HEK293 (cell line): ENCODE measurements around the gene ABCC3.
A peak's percentile ranks its signal among the peaks of the same experiment; 100 is the strongest.

Experiments
- CTCF ChIA-PET: fragments of 350-600 bp; formaldehyde crosslinking; extraction: SDS; loops from one replicate; lab custom pipeline; 2021; ENCODE audit warnings: antibody characterized with exemption; lab: Yijun Ruan, JAX
- POLR2A ChIA-PET: fragments of 300-600 bp; formaldehyde crosslinking; extraction: SDS; loops from one replicate; lab custom pipeline; 2020; ENCODE audit warnings: antibody characterized with exemption, inconsistent platforms; lab: Yijun Ruan, JAX
- H3K27ac ChIP-seq: fragments of 200-500 bp; sonication (Bioruptor generic); 2 replicates; pipeline ENCODE4 v1.5.1; 2014; ENCODE audit warnings: low read depth, low read length, control low read depth, inconsistent platforms; ENCODE audit errors: extremely low read depth
- H3K36me3 ChIP-seq, 2 experiments: fragments of 200-500 bp in 1 of 2; sonication (Bioruptor generic) in 1 of 2; 1 replicate in 1 of 2; 2 replicates in 1 of 2; pipeline ENCODE4 v1.5.1; 2014 to 2017; ENCODE audit warnings: inconsistent platforms in 2 of 2, low read length in 2 of 2; ENCODE audit not compliant: control insufficient read depth in 2 of 2, insufficient read depth in 1 of 2
- H3K4me1 ChIP-seq: fragments of 200-500 bp; sonication (Bioruptor generic); 2 replicates; pipeline ENCODE4 v1.5.1; 2014; ENCODE audit warnings: mild to moderate bottlenecking, low read length, inconsistent platforms; ENCODE audit not compliant: control insufficient read depth, insufficient read depth
- H3K4me3 ChIP-seq: 2 replicates; pipeline ENCODE4 v1.5.1; 2011; ENCODE audit warnings: low read depth, mild to moderate bottlenecking, control low read depth, low read length, moderate library complexity
- H3K9me3 ChIP-seq: fragments of 200-500 bp; sonication (Bioruptor generic); 2 replicates; pipeline ENCODE4 v1.5.1; 2014; ENCODE audit warnings: low read depth, low read length, inconsistent platforms; ENCODE audit not compliant: control insufficient read depth, insufficient read depth
- SCRT2 ChIP-seq: fragments of 450-650 bp; formaldehyde crosslinking; IDR thresholded peaks from 2 replicates; pipeline ENCODE4 v1.5.1; 2016; ENCODE audit warnings: missing biosample characterization, missing genetic modification characterization
- SP3 ChIP-seq: fragments of 450-650 bp; formaldehyde crosslinking; IDR thresholded peaks from 2 replicates; pipeline ENCODE4 v1.5.1; 2016; ENCODE audit warnings: missing biosample characterization, missing genetic modification characterization
- SP7 ChIP-seq: fragments of 450-650 bp; formaldehyde crosslinking; IDR thresholded peaks from 2 replicates; pipeline ENCODE4 v1.5.1; 2016; ENCODE audit warnings: missing biosample characterization, missing genetic modification characterization
- ZFP3 ChIP-seq: fragments of 450-650 bp; formaldehyde crosslinking; IDR thresholded peaks from 2 replicates; pipeline ENCODE4 v1.5.1; 2016; ENCODE audit warnings: low read depth, missing biosample characterization, missing genetic modification characterization
- ZNF140 ChIP-seq: fragments of 450-650 bp; formaldehyde crosslinking; IDR thresholded peaks from 2 replicates; pipeline ENCODE4 v1.5.1; 2016; ENCODE audit warnings: missing biosample characterization, missing genetic modification characterization
- ZNF214 ChIP-seq: fragments of 450-650 bp; formaldehyde crosslinking; IDR thresholded peaks from 2 replicates; pipeline ENCODE4 v1.5.1; 2017; ENCODE audit warnings: missing biosample characterization, mild to moderate bottlenecking, missing genetic modification characterization, borderline replicate concordance
- ZNF449 ChIP-seq: fragments of 450-650 bp; formaldehyde crosslinking; IDR thresholded peaks from 2 replicates; pipeline ENCODE4 v1.5.1; 2017; ENCODE audit warnings: missing biosample characterization, mild to moderate bottlenecking, missing genetic modification characterization, moderate library complexity
- ZNF521 ChIP-seq: fragments of 450-650 bp; formaldehyde crosslinking; IDR thresholded peaks from 2 replicates; pipeline ENCODE4 v1.5.1; 2017; ENCODE audit warnings: missing biosample characterization, mild to moderate bottlenecking, missing genetic modification characterization
- ZNF530 ChIP-seq: fragments of 450-650 bp; formaldehyde crosslinking; IDR thresholded peaks from 2 replicates; pipeline ENCODE4 v1.5.1; 2016; ENCODE audit warnings: low read depth, missing biosample characterization, missing genetic modification characterization
- ZNF600 ChIP-seq: fragments of 450-650 bp; formaldehyde crosslinking; IDR thresholded peaks from 2 replicates; pipeline ENCODE4 v1.5.1; 2016; ENCODE audit warnings: missing biosample characterization, missing genetic modification characterization
- ZNF654 ChIP-seq: fragments of 450-650 bp; formaldehyde crosslinking; IDR thresholded peaks from 2 replicates; pipeline ENCODE4 v1.5.1; 2016; ENCODE audit warnings: low read depth, missing biosample characterization, missing genetic modification characterization
- ZNF747 ChIP-seq: fragments of 450-650 bp; formaldehyde crosslinking; IDR thresholded peaks from 2 replicates; pipeline ENCODE4 v1.5.1; 2016; ENCODE audit warnings: missing biosample characterization, missing genetic modification characterization
- TF ChIP-seq, protein P1 (sequence below): fragments of 450-650 bp; formaldehyde crosslinking; IDR thresholded peaks from 2 replicates; pipeline ENCODE4 v1.5.1; 2016; ENCODE audit warnings: missing biosample characterization, missing genetic modification characterization

Gene ABCC3

GRCh38 chr17:50613007-50613992, 21.4 kb upstream of the ABCC3 start:
- Histone ChIP-seq H3K4me3 (no peak overlapping the region), H3K9me3 (no peaks in the 10 kb centered on the region), H3K36me3 (no peaks in the 10 kb centered on the region), H3K27ac (no peak overlapping the region), H3K4me1 (no peaks in the 10 kb centered on the region)
- TF ChIP-seq ZNF530 (tag by site-specific recombination), result no peak
- TF ChIP-seq ZNF449 (tag by site-specific recombination), result no peak
- no peak for TF ChIP-seq ZNF521 (tag by site-specific recombination)
- TF ChIP-seq ZNF214 (tag by site-specific recombination), result no peak
- TF ChIP-seq ZNF747 (tag by site-specific recombination), result no peak
- ChIA-PET POLR2A (no interaction called here), CTCF (interaction anchor here (0.6 kb wide), 2 partner anchors 8 to 24 kb away, joined by 3 read pairs; no protein-coding TSS in a partner anchor)

DNA sequence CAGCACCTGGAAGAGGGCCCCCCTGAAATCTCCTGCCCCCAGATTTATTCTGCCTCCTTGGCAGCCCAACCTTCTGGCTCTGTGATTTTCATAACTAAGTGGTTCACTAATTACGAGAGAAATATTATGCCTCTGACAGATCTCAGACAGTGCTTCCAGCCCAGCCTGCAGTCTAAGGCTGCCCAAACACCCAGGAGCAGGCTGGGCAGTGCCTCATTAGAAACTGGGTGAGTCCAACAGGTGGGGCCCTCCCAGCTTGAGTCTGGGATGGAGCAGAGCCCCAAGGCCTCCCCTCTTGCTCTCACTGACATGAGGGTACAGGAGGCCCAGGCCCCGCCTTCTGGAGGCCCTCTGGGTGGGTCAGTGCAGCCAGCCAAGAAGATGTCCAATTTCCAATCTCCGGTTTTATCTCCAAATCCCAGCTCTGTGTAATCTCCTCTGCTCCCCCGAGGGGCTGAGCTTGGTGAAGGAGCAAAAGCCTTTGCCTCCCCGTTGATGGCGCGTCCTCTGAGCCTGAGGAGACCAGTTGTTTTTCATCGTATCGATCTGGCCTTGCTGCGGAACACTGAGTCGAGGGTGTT, 20.1 kb upstream of the ABCC3 start:
- no peak overlapping the region for H3K4me3 ChIP-seq
- H3K4me1 ChIP-seq, result no peaks in the 10 kb centered on the region
- ChIA-PET CTCF (interaction anchor here (1.0 kb wide), 1 partner anchor 16 kb away, joined by 7 read pairs; no protein-coding TSS in a partner anchor), POLR2A (no interaction called here)
- H3K27ac ChIP-seq, result no peak overlapping the region
- H3K36me3 ChIP-seq, result no peaks in the 10 kb centered on the region
- no peaks in the 10 kb centered on the region for H3K9me3 ChIP-seq
- TF ChIP-seq SCRT2, result peak; percentile 88
- TF ChIP-seq ZNF449 (tag by site-specific recombination), result peak; percentile 68; the same call in 1 of the 2 replicates
- TF ChIP-seq ZFP3 (tag by site-specific recombination), result no peak
- no peak for TF ChIP-seq SP3 (tag by site-specific recombination)
- TF ChIP-seq ZNF600 (tag by site-specific recombination), result peak; percentile 82; the same call in 1 of the 2 replicates
- no peak for TF ChIP-seq ZNF140 (tag by site-specific recombination)
- TF ChIP-seq ZNF654 (tag by site-specific recombination), result no peak
- TF ChIP-seq SP7 (tag by site-specific recombination), result no peak
- TF ChIP-seq, protein P1, sequence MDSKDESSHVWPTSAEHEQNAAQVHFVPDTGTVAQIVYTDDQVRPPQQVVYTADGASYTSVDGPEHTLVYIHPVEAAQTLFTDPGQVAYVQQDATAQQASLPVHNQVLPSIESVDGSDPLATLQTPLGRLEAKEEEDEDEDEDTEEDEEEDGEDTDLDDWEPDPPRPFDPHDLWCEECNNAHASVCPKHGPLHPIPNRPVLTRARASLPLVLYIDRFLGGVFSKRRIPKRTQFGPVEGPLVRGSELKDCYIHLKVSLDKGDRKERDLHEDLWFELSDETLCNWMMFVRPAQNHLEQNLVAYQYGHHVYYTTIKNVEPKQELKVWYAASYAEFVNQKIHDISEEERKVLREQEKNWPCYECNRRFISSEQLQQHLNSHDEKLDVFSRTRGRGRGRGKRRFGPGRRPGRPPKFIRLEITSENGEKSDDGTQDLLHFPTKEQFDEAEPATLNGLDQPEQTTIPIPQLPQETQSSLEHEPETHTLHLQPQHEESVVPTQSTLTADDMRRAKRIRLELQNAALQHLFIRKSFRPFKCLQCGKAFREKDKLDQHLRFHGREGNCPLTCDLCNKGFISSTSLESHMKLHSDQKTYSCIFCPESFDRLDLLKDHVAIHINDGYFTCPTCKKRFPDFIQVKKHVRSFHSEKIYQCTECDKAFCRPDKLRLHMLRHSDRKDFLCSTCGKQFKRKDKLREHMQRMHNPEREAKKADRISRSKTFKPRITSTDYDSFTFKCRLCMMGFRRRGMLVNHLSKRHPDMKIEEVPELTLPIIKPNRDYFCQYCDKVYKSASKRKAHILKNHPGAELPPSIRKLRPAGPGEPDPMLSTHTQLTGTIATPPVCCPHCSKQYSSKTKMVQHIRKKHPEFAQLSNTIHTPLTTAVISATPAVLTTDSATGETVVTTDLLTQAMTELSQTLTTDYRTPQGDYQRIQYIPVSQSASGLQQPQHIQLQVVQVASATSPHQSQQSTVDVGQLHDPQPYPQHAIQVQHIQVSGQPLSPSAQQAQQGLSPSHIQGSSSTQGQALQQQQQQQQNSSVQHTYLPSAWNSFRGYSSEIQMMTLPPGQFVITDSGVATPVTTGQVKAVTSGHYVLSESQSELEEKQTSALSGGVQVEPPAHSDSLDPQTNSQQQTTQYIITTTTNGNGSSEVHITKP (tag by site-specific recombination), result peak; percentile 60
